ENCODE data around the gene NRG2. TPM values are rescaled to one million over a fixed set of nuclear protein-coding genes. Genes with fewer than 3 reads are reported as not detected.

NRG2 gene
- total and polyA plus RNA-seq, 4 donors, result 0.81 to 1.3 (median 1.2) TPM; not detected in 1

- 39 to 45% methylated on average over 4 of the region's 4 CpGs for WGBS, 2 donors
- no peak overlapping the region for H3K27ac ChIP-seq (ENCODE audit: low read depth in 1 of 2, low read length in 2 of 2)
- no peak for DNase-seq
- peaks cover 0 to 1% of the 10 kb centered on the region in 2 donors for H3K27me3 ChIP-seq (ENCODE audit: control insufficient read depth in 1 of 2, insufficient read depth in 2 of 2, low read length in 1 of 2)
- peaks cover 2 to 5% of the 10 kb centered on the region in 2 donors for H3K4me1 ChIP-seq (ENCODE audit: control insufficient read depth in 1 of 2, insufficient read depth in 2 of 2, low read length in 2 of 2)
- intact Hi-C loops (cut with DNase I), result no loop called here
- H3K9me3 ChIP-seq (ENCODE audit: control insufficient read depth, low read length), result peaks cover 2% of the 10 kb centered on the region
- H3K36me3 ChIP-seq (ENCODE audit: control insufficient read depth in 1 of 2, insufficient read depth in 2 of 2, low read length in 1 of 2), result no peaks in the 10 kb centered on the region
- H3K4me3 ChIP-seq (ENCODE audit: low read length in 2 of 2), result no peak overlapping the region
- no peak for ATAC-seq (ENCODE audit: low FRiP score)
Measured at GRCh38 chr5:140018920-140019644, 24.0 kb downstream of the NRG2 start.

- peaks cover 2% of the 10 kb centered on the region for H3K9me3 ChIP-seq (ENCODE audit: control insufficient read depth, low read length)
- 81 to 82% methylated on average over 7 of the region's 7 CpGs for WGBS, 2 donors
- H3K36me3 ChIP-seq (ENCODE audit: control insufficient read depth in 1 of 2, insufficient read depth in 2 of 2, low read length in 1 of 2), result no peaks in the 10 kb centered on the region
- H3K4me1 ChIP-seq (ENCODE audit: control insufficient read depth in 1 of 2, insufficient read depth in 2 of 2, low read length in 2 of 2), result peaks cover 2 to 5% of the 10 kb centered on the region in 2 donors
- intact Hi-C loops (cut with DNase I), result no loop called here
- peaks cover 0 to 1% of the 10 kb centered on the region in 2 donors for H3K27me3 ChIP-seq (ENCODE audit: control insufficient read depth in 1 of 2, insufficient read depth in 2 of 2, low read length in 1 of 2)
- no peak for ATAC-seq (ENCODE audit: low FRiP score)
- H3K4me3 ChIP-seq (ENCODE audit: low read length in 2 of 2), result no peak overlapping the region
- DNase-seq, result no peak
- H3K27ac ChIP-seq (ENCODE audit: low read depth in 1 of 2, low read length in 2 of 2), result no peak overlapping the region
Measured at GRCh38 chr5:140018517-140018916, 24.6 kb downstream of the NRG2 start.

GRCh38 chr5:140018096-140018481, 25.0 kb downstream of the NRG2 start:
- Histone ChIP-seq H3K9me3 (ENCODE audit: control insufficient read depth, low read length) (peaks cover 2% of the 10 kb centered on the region), H3K4me1 (ENCODE audit: control insufficient read depth in 1 of 2, insufficient read depth in 2 of 2, low read length in 2 of 2) (peaks cover 2 to 5% of the 10 kb centered on the region in 2 donors), H3K27ac (ENCODE audit: low read depth in 1 of 2, low read length in 2 of 2) (no peak overlapping the region), H3K27me3 (ENCODE audit: control insufficient read depth in 1 of 2, insufficient read depth in 2 of 2, low read length in 1 of 2) (peaks cover 0 to 1% of the 10 kb centered on the region in 2 donors), H3K36me3 (ENCODE audit: control insufficient read depth in 1 of 2, insufficient read depth in 2 of 2, low read length in 1 of 2) (no peaks in the 10 kb centered on the region), H3K4me3 (ENCODE audit: low read length in 2 of 2) (no peak overlapping the region)
- DNase-seq (no peak), ATAC-seq (ENCODE audit: low FRiP score) (no peak)
- 94 to 98% methylated on average over 8 of the region's 8 CpGs for WGBS, 2 donors
- intact Hi-C loops (cut with DNase I), result no loop called here

GRCh38 chr5:140017397-140018095, 25.6 kb downstream of the NRG2 start:
- WGBS, 2 donors, result 96 to 97% methylated on average over 9 of the region's 9 CpGs
- intact Hi-C loops (cut with DNase I), result no loop called here
- H3K4me3 ChIP-seq (ENCODE audit: low read length in 2 of 2), result no peak overlapping the region
- no peak overlapping the region for H3K27ac ChIP-seq (ENCODE audit: low read depth in 1 of 2, low read length in 2 of 2)
- no peak for DNase-seq
- peaks cover 2 to 5% of the 10 kb centered on the region in 2 donors for H3K4me1 ChIP-seq (ENCODE audit: control insufficient read depth in 1 of 2, insufficient read depth in 2 of 2, low read length in 2 of 2)
- H3K9me3 ChIP-seq (ENCODE audit: control insufficient read depth, low read length), result peaks cover 2% of the 10 kb centered on the region
- H3K36me3 ChIP-seq (ENCODE audit: control insufficient read depth in 1 of 2, insufficient read depth in 2 of 2, low read length in 1 of 2), result no peaks in the 10 kb centered on the region
- ATAC-seq (ENCODE audit: low FRiP score), result no peak
- H3K27me3 ChIP-seq (ENCODE audit: control insufficient read depth in 1 of 2, insufficient read depth in 2 of 2, low read length in 1 of 2), result peaks cover 0 to 1% of the 10 kb centered on the region in 2 donors

GRCh38 chr5:140015706-140016105, 27.4 kb downstream of the NRG2 start:
- no peak for ATAC-seq (ENCODE audit: low FRiP score)
- H3K9me3 ChIP-seq (ENCODE audit: control insufficient read depth, low read length), result peaks cover 2% of the 10 kb centered on the region
- H3K36me3 ChIP-seq (ENCODE audit: control insufficient read depth in 1 of 2, insufficient read depth in 2 of 2, low read length in 1 of 2), result no peaks in the 10 kb centered on the region
- no peak for DNase-seq
- 89 to 91% methylated on average over 5 of the region's 5 CpGs for WGBS, 2 donors
- no peak overlapping the region for H3K4me3 ChIP-seq (ENCODE audit: low read length in 2 of 2)
- no peaks in the 10 kb centered on the region for H3K4me1 ChIP-seq (ENCODE audit: control insufficient read depth in 1 of 2, insufficient read depth in 2 of 2, low read length in 2 of 2)
- intact Hi-C loops (cut with DNase I), result no loop called here
- peaks cover 0 to 1% of the 10 kb centered on the region in 2 donors for H3K27me3 ChIP-seq (ENCODE audit: control insufficient read depth in 1 of 2, insufficient read depth in 2 of 2, low read length in 1 of 2)
- H3K27ac ChIP-seq (ENCODE audit: low read depth in 1 of 2, low read length in 2 of 2), result no peak overlapping the region

GRCh38 chr5:140014751-140015150, 28.3 kb downstream of the NRG2 start:
- 92 to 94% methylated on average over 2 of the region's 2 CpGs for WGBS, 2 donors
- H3K27me3 ChIP-seq (ENCODE audit: control insufficient read depth in 1 of 2, insufficient read depth in 2 of 2, low read length in 1 of 2), result peaks cover 0 to 1% of the 10 kb centered on the region in 2 donors
- DNase-seq (no peak), ATAC-seq (ENCODE audit: low FRiP score) (no peak)
- H3K9me3 ChIP-seq (ENCODE audit: control insufficient read depth, low read length), result peaks cover 2% of the 10 kb centered on the region
- intact Hi-C loops (cut with DNase I), result no loop called here
- H3K27ac ChIP-seq (ENCODE audit: low read depth in 1 of 2, low read length in 2 of 2), result no peak overlapping the region
- no peaks in the 10 kb centered on the region for H3K36me3 ChIP-seq (ENCODE audit: control insufficient read depth in 1 of 2, insufficient read depth in 2 of 2, low read length in 1 of 2)
- H3K4me1 ChIP-seq (ENCODE audit: control insufficient read depth in 1 of 2, insufficient read depth in 2 of 2, low read length in 2 of 2), result no peaks in the 10 kb centered on the region
- H3K4me3 ChIP-seq (ENCODE audit: low read length in 2 of 2), result no peak overlapping the region

GRCh38 chr5:140013536-140013935, 29.6 kb downstream of the NRG2 start:
- H3K27ac ChIP-seq (ENCODE audit: low read depth in 1 of 2, low read length in 2 of 2), result no peak overlapping the region
- peaks cover 0 to 1% of the 10 kb centered on the region in 2 donors for H3K27me3 ChIP-seq (ENCODE audit: control insufficient read depth in 1 of 2, insufficient read depth in 2 of 2, low read length in 1 of 2)
- intact Hi-C loops (cut with DNase I), result no loop called here
- no peaks in the 10 kb centered on the region for H3K36me3 ChIP-seq (ENCODE audit: control insufficient read depth in 1 of 2, insufficient read depth in 2 of 2, low read length in 1 of 2)
- no peak overlapping the region for H3K4me3 ChIP-seq (ENCODE audit: low read length in 2 of 2)
- no peaks in the 10 kb centered on the region for H3K4me1 ChIP-seq (ENCODE audit: control insufficient read depth in 1 of 2, insufficient read depth in 2 of 2, low read length in 2 of 2)
- peaks cover 2% of the 10 kb centered on the region for H3K9me3 ChIP-seq (ENCODE audit: control insufficient read depth, low read length)
- no peak for DNase-seq
- 62 to 80% methylated on average over 1 of the region's 1 CpG for WGBS, 2 donors
- no peak for ATAC-seq (ENCODE audit: low FRiP score)

GRCh38 chr5:140012443-140012842, 30.7 kb downstream of the NRG2 start:
- WGBS, 2 donors, result 85 to 95% methylated on average over 1 of the region's 1 CpG
- Histone ChIP-seq H3K4me1 (ENCODE audit: control insufficient read depth in 1 of 2, insufficient read depth in 2 of 2, low read length in 2 of 2) (no peaks in the 10 kb centered on the region), H3K36me3 (ENCODE audit: control insufficient read depth in 1 of 2, insufficient read depth in 2 of 2, low read length in 1 of 2) (no peaks in the 10 kb centered on the region), H3K27me3 (ENCODE audit: control insufficient read depth in 1 of 2, insufficient read depth in 2 of 2, low read length in 1 of 2) (peaks cover 0 to 1% of the 10 kb centered on the region in 2 donors), H3K9me3 (ENCODE audit: control insufficient read depth, low read length) (peaks cover 2% of the 10 kb centered on the region), H3K4me3 (ENCODE audit: low read length in 2 of 2) (no peak overlapping the region), H3K27ac (ENCODE audit: low read depth in 1 of 2, low read length in 2 of 2) (no peak overlapping the region)
- DNase-seq, result no peak
- no peak for ATAC-seq (ENCODE audit: low FRiP score)
- intact Hi-C loops (cut with DNase I), result no loop called here
